LHCN-M2 (cell line): ENCODE data around the gene SLC27A1. TPM values are rescaled to one million over a fixed set of nuclear protein-coding genes. Genes with fewer than 3 reads are reported as not detected.
A peak's percentile ranks its signal among the peaks of the same experiment; 100 is the strongest.
"Not testable (repeated sequence)": the region's sequence is repeated elsewhere in the genome, so short reads cannot be mapped to it uniquely, and the experiment has no call there.

Experiments used
- DNase-seq: peaks from one replicate; pipeline ENCODE4 v3.0.0-alpha.2; 2012; ENCODE audit warnings: low read depth
- total RNA-seq: library from RNA; depleted of rRNA; stranded (reverse); fragments of >200 nt; gene quantifications from 2 replicates; pipeline ENCODE4 v1.2.3, GENCODE V29; 2014

SLC27A1 gene
- total RNA-seq, 1 experiment from 2014 or later: 14.1 TPM

GRCh38 chr19:17456127-17456526 lies 14.2 kb upstream of the SLC27A1 start:
- no peak for DNase-seq

GRCh38 chr19:17457616-17458015 lies 12.7 kb upstream of the SLC27A1 start:
- no peak for DNase-seq

- no peak for DNase-seq
Observed at GRCh38 chr19:17458970-17459369, 11.4 kb upstream of the SLC27A1 start.

GRCh38 chr19:17460372-17461230 lies 9.7 kb upstream of the SLC27A1 start, which contains the start of gene NXNL1:
Gene NXNL1, minus strand, starts transcription at chr19:17460926. Its CDS starts 57 bp downstream, at chr19:17460869.
- DNase-seq: no peak

- DNase-seq: no peak
Observed at GRCh38 chr19:17466487-17466850, 3.9 kb upstream of the SLC27A1 start.

- DNase-seq: no peak
Observed at GRCh38 chr19:17467471-17468301, 2.6 kb upstream of the SLC27A1 start.

GRCh38 chr19:17468302-17469091 lies 1.8 kb upstream of the SLC27A1 start:
- no peak for DNase-seq

GRCh38 chr19:17469092-17469480 lies 1.2 kb upstream of the SLC27A1 start:
- DNase-seq: no peak

- peak; percentile 91 for DNase-seq
Observed at GRCh38 chr19:17469481-17470067, 750 bp upstream of the SLC27A1 start.

- DNase-seq: no peak
Observed at GRCh38 chr19:17471410-17472125, 1.2 kb downstream of the SLC27A1 start.

- DNase-seq: peak; percentile 78
Observed at GRCh38 chr19:17473041-17473440, 2.7 kb downstream of the SLC27A1 start.

- not testable (repeated sequence) for DNase-seq
Observed at GRCh38 chr19:17475011-17475540, 4.8 kb downstream of the SLC27A1 start.

GRCh38 chr19:17475541-17476115 lies 5.3 kb downstream of the SLC27A1 start:
- peak; percentile 88 for DNase-seq

- DNase-seq: peak; percentile 78
Observed at GRCh38 chr19:17479325-17479791, 9.0 kb downstream of the SLC27A1 start.

GRCh38 chr19:17481986-17482385 lies 11.7 kb downstream of the SLC27A1 start:
- DNase-seq: no peak

GRCh38 chr19:17482877-17483604 lies 12.7 kb downstream of the SLC27A1 start:
- no peak for DNase-seq

GRCh38 chr19:17483605-17484002 lies 13.3 kb downstream of the SLC27A1 start:
- DNase-seq: no peak

- DNase-seq: no peak
Observed at GRCh38 chr19:17484520-17485185, 14.3 kb downstream of the SLC27A1 start.
